NB4 (cell line): ENCODE measurements around the gene NHEJ1.

Experiments
- POLR2A ChIP-seq: IDR thresholded peaks from 2 replicates; pipeline ENCODE4 v1.6.1; 2011; ENCODE audit warnings: mild to moderate bottlenecking; ENCODE audit not compliant: insufficient read length; ENCODE audit errors: extremely low read depth
- TF ChIP-seq, protein P1 (sequence below): IDR thresholded peaks from one replicate; pipeline ENCODE4 v1.5.1; 2012; ENCODE audit warnings: low read depth, low read length

DNA sequence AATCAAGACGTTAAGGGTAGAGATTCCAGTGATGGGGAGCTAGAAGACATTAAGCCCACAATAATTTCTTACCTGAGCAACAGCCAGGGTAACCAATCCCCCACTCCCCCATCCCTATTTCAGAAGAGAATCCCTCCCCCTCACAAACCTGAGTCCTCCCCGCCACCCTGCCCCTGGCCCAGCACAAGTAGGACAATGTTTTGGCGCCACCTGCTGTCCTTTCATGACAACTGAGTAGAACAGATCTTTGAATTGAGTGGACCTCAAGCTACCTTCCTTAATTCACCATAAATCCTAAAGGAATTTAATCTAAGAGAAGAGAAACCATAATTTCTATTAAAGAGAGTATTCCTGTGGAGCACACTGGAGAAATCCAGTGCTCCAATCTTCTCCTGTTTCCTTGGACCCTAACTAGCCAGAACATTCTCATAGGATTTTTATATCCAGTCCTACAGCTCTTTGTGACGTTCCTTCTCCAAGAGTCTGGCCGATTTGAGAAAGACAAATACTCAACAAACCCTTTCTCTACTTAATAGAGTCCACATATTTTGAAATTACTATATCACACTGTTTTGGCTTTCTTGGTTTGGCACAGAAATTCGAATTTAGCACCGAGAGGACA, 41.1 kb downstream of the NHEJ1 start:
- TF ChIP-seq, protein P1, sequence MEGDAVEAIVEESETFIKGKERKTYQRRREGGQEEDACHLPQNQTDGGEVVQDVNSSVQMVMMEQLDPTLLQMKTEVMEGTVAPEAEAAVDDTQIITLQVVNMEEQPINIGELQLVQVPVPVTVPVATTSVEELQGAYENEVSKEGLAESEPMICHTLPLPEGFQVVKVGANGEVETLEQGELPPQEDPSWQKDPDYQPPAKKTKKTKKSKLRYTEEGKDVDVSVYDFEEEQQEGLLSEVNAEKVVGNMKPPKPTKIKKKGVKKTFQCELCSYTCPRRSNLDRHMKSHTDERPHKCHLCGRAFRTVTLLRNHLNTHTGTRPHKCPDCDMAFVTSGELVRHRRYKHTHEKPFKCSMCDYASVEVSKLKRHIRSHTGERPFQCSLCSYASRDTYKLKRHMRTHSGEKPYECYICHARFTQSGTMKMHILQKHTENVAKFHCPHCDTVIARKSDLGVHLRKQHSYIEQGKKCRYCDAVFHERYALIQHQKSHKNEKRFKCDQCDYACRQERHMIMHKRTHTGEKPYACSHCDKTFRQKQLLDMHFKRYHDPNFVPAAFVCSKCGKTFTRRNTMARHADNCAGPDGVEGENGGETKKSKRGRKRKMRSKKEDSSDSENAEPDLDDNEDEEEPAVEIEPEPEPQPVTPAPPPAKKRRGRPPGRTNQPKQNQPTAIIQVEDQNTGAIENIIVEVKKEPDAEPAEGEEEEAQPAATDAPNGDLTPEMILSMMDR = peak; percentile 71
- TF ChIP-seq POLR2A = no peak
